Mammary epithelial cell (primary cell): ENCODE measurements around the gene SNX10.

Experiments used
- CTCF ChIP-seq, 2 donors: IDR thresholded peaks in 1 of 2; conservative IDR thresholded peaks in 1 of 2; 2 replicates each; pipeline ENCODE4 v1.5.1; 2011 to 2012; ENCODE audit warnings: inconsistent platforms in 2 of 2, low read length in 2 of 2, mild to moderate bottlenecking in 2 of 2, control low read depth in 1 of 2, low read depth in 1 of 2; ENCODE audit not compliant: insufficient read depth in 1 of 2; ENCODE audit errors: extremely low read depth in 1 of 2
- EZH2 ChIP-seq: IDR thresholded peaks from 2 replicates; pipeline ENCODE4 v1.6.1; 2012; ENCODE audit warnings: low read length, inconsistent platforms, borderline replicate concordance

GRCh38 chr7:26361637-26362036, 70.0 kb downstream of the SNX10 start:
- no peak for TF ChIP-seq CTCF (conservative IDR thresholded peaks at IDR 0.05 in 1 of 2, IDR thresholded peaks at IDR 0.05 in 1 of 2; ENCODE audit: extremely low read depth in 1 of 2, insufficient read depth in 1 of 2, low read depth in 1 of 2, low read length in 2 of 2)
- TF ChIP-seq EZH2, result no peak
